IMR-90 (cell line): ENCODE measurements around the gene MAML2. TPM values are rescaled to one million over a fixed set of nuclear protein-coding genes. Genes with fewer than 3 reads are reported as not detected.

Experiments
- ATAC-seq: fragments of 200-7000 bp; cut with Tn5 transposase; 2 replicates; pipeline ENCODE4 v1.9.1; 2020; ENCODE audit warnings: low read depth, mild to moderate bottlenecking, moderate library complexity
- BruUV-seq: library from RNA; stranded (reverse); fragments of 400-500 nt; replicated peaks from 2 replicates; lab custom pipeline; 2021; lab: Mats Ljungman, UMichigan
- CTCF ChIA-PET: fragments of 300-600 bp; formaldehyde crosslinking; extraction: SDS; loops from one replicate; lab custom pipeline; 2021; ENCODE audit warnings: antibody characterized with exemption; lab: Yijun Ruan, JAX
- POLR2A ChIA-PET: fragments of 300-600 bp; sonication (Branson Sonifier 250); formaldehyde crosslinking; loops from one replicate; lab custom pipeline; 2022; ENCODE audit warnings: antibody characterized with exemption; ENCODE audit not compliant: unreplicated experiment; lab: Charles Lee
- DNase-seq: peaks from one replicate; pipeline ENCODE4 v3.0.0; 2013
- H2AFZ ChIP-seq: replicated peaks from 2 replicates; pipeline ENCODE3; 2013; ENCODE audit warnings: low read length, mild to moderate bottlenecking; ENCODE audit not compliant: poor library complexity
- H2AK5ac ChIP-seq: 2 replicates; pipeline ENCODE4 v1.6.1; 2013; ENCODE audit warnings: low read depth, low read length, inconsistent platforms
- H2AK9ac ChIP-seq: replicated peaks from 2 replicates; pipeline ENCODE3; 2013; ENCODE audit warnings: mild to moderate bottlenecking, low read depth, low read length, moderate library complexity; ENCODE audit not compliant: poor library complexity
- H2BK120ac ChIP-seq: 2 replicates; pipeline ENCODE4 v1.6.1; 2013; ENCODE audit warnings: low read depth, low read length, inconsistent platforms
- H2BK15ac ChIP-seq: 3 replicates; pipeline ENCODE4 v1.6.1; 2013; ENCODE audit warnings: low read depth, low read length, inconsistent platforms
- H2BK20ac ChIP-seq: 2 replicates; pipeline ENCODE4 v1.6.1; 2013; ENCODE audit warnings: low read depth, mild to moderate bottlenecking, inconsistent platforms, low read length, moderate library complexity
- H2BK5ac ChIP-seq: 2 replicates; pipeline ENCODE4 v1.6.1; 2013; ENCODE audit warnings: mild to moderate bottlenecking, low read depth, low read length, inconsistent platforms; ENCODE audit not compliant: poor library complexity, severe bottlenecking
- H3K14ac ChIP-seq: replicated peaks from 2 replicates; pipeline ENCODE4 v1.6.1; 2013; ENCODE audit warnings: low read depth, low read length, inconsistent platforms
- H3K18ac ChIP-seq: 2 replicates; pipeline ENCODE4 v1.6.1; 2013; ENCODE audit warnings: low read depth, low read length, control low read depth
- H3K23ac ChIP-seq: 2 replicates; pipeline ENCODE4 v1.6.1; 2013; ENCODE audit warnings: low read depth, low read length, inconsistent platforms
- H3K27ac ChIP-seq: 2 replicates; pipeline ENCODE4 v1.5.1; 2013; ENCODE audit warnings: mild to moderate bottlenecking, control low read depth, low read length; ENCODE audit not compliant: insufficient read depth
- H3K27me3 ChIP-seq: 2 replicates; pipeline ENCODE4 v1.6.1; 2013; ENCODE audit warnings: low read length; ENCODE audit not compliant: control insufficient read depth, insufficient read depth
- H3K36me3 ChIP-seq: 2 replicates; pipeline ENCODE4 v1.6.1; 2013; ENCODE audit warnings: low read length, mixed read lengths; ENCODE audit not compliant: control insufficient read depth, insufficient read depth
- H3K4ac ChIP-seq: 2 replicates; pipeline ENCODE4 v1.6.1; 2013; ENCODE audit warnings: low read depth, low read length, inconsistent platforms
- H3K4me1 ChIP-seq: 2 replicates; pipeline ENCODE4 v1.6.1; 2013; ENCODE audit warnings: low read length, mixed read lengths; ENCODE audit not compliant: control insufficient read depth, insufficient read depth
- H3K4me2 ChIP-seq: 2 replicates; pipeline ENCODE4 v1.6.1; 2013; ENCODE audit warnings: low read depth, mild to moderate bottlenecking, control low read depth, low read length, moderate library complexity
- H3K4me3 ChIP-seq: 2 replicates; pipeline ENCODE4 v1.5.1; 2013; ENCODE audit warnings: low read depth, mild to moderate bottlenecking, control low read depth, low read length, moderate library complexity; ENCODE audit not compliant: insufficient read depth
- H3K56ac ChIP-seq: 2 replicates; pipeline ENCODE4 v1.6.1; 2013; ENCODE audit warnings: low read length, inconsistent platforms; ENCODE audit not compliant: insufficient read depth; ENCODE audit errors: extremely low read depth
- H3K79me1 ChIP-seq, 2 experiments: 2 replicates each; pipeline ENCODE4 v1.6.1; 2013; ENCODE audit warnings: low read length in 2 of 2, inconsistent platforms in 1 of 2, low read depth in 1 of 2
- H3K9ac ChIP-seq: 2 replicates; pipeline ENCODE4 v1.6.1; 2013; ENCODE audit warnings: low read depth, low read length, control low read depth
- H3K9me1 ChIP-seq: 2 replicates; pipeline ENCODE4 v1.6.1; 2013; ENCODE audit warnings: low read length, inconsistent platforms; ENCODE audit not compliant: insufficient read depth
- H3K9me3 ChIP-seq: 2 replicates; pipeline ENCODE4 v1.6.1; 2013; ENCODE audit warnings: low read length; ENCODE audit not compliant: control insufficient read depth, insufficient read depth
- H4K20me1 ChIP-seq: 2 replicates; pipeline ENCODE4 v1.6.1; 2013; ENCODE audit warnings: low read length, inconsistent platforms; ENCODE audit not compliant: insufficient read depth
- H4K5ac ChIP-seq: 2 replicates; pipeline ENCODE4 v1.6.1; 2013; ENCODE audit warnings: mild to moderate bottlenecking, low read depth, low read length, control low read depth
- H4K8ac ChIP-seq, 2 experiments: 2 replicates each; pipeline ENCODE4 v1.6.1; 2013; ENCODE audit warnings: low read depth in 2 of 2, low read length in 2 of 2, control low read depth in 1 of 2, inconsistent platforms in 1 of 2
- H4K91ac ChIP-seq: 2 replicates; pipeline ENCODE4 v1.6.1; 2013; ENCODE audit warnings: low read depth, low read length, inconsistent platforms; ENCODE audit not compliant: insufficient read depth
- CEBPB ChIP-seq: IDR thresholded peaks from 2 replicates; pipeline ENCODE4 v1.6.1; 2012; ENCODE audit warnings: low read depth, low read length, improper control_type of control experiment
- POLR2A ChIP-seq: IDR thresholded peaks from 2 replicates; pipeline ENCODE4 v1.6.1; 2012; ENCODE audit warnings: mild to moderate bottlenecking, low read depth, low read length
- RAD21 ChIP-seq: IDR thresholded peaks from 2 replicates; pipeline ENCODE4 v1.6.1; 2012; ENCODE audit warnings: low read length, improper control_type of control experiment
- RFX5 ChIP-seq: IDR thresholded peaks from 2 replicates; pipeline ENCODE4 v1.8.0; 2012; ENCODE audit warnings: low read depth, mild to moderate bottlenecking, low read length, moderate library complexity
- WGBS, 2 experiments: methylation state at CpG; one replicate each; pipeline versions ENCODE4 v1.1.5 to v1.1.7; 2013; ENCODE audit warnings: missing lambda C conversion rate in 2 of 2; ENCODE audit not compliant: insufficient read length in 1 of 2; ENCODE audit errors: extremely low coverage in 2 of 2; 5-methylcytosine and 5-hydroxymethylcytosine counted together
- dilution Hi-C: fragments of 300-500 bp; cut with HindIII; formaldehyde crosslinking; loops from one replicate; pipeline ENCODE4 v1.14.3; 2018; ENCODE audit warnings: low sequenced_read_pairs; ENCODE audit not compliant: unreplicated experiment
- in situ Hi-C: fragments of 300-500 bp; cut with MboI; formaldehyde crosslinking; loops from 3 replicates; pipeline ENCODE4 v1.14.3; 2019; ENCODE audit warnings: low sequenced_read_pairs, inconsistent platforms, mixed read lengths
- intact Hi-C: fragments of 100-400 bp; cut with micrococcal nuclease; formaldehyde crosslinking; loops from 2 replicates; pipeline ENCODE4 v1.10.0; 2022
- polyA plus RNA-seq, 3 experiments: library from polyadenylated mRNA; depleted of rRNA; stranded (reverse); fragments of >200 nt; gene quantifications; 2 replicates each; pipeline ENCODE4 v1.2.3, GENCODE V29; 2012; ENCODE audit warnings: low replicate concordance in 1 of 3
- total RNA-seq: library from RNA; depleted of rRNA; stranded (reverse); fragments of >200 nt; gene quantifications from 2 replicates; pipeline ENCODE4 v1.2.3, GENCODE V29; 2012

The MAML2 gene
- total and polyA plus RNA-seq, 2 of the 4 experiments (the other 2 are of a cell fraction), result 15.0 to 19.5 TPM

DNA sequence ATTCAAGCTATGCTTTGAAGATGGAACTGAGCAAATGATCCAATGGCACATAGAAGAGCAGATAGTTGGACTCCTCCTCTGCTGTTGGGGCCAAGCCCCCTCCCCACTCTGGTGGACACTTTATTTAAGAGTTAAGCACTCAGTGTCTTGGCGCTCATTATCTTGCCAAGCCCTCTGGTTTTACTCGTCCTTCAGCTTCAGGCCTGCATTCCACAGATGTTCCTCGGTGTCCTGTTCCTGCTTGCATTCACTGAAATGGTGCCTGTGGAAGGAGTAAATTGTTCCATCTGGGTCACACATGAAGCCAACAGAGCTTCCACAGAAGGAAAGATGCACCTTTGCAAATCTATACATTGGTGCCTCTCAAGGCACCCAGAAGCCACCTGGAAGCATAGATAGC, 26.1 kb downstream of the MAML2 start:
- H3K4me3 ChIP-seq, result no peak overlapping the region
- H2AK9ac ChIP-seq, result no peak overlapping the region
- peak overlapping the region; percentile 4; the same call in 1 of the 2 replicates for H2BK120ac ChIP-seq
- no peak overlapping the region for H3K4me2 ChIP-seq
- dilution Hi-C loops (no loop called here), intact Hi-C loops (no loop called here), in situ Hi-C loops (no loop called here)
- no peak for ATAC-seq
- H3K4me1 ChIP-seq, result peaks cover 27% of the 10 kb centered on the region
- H3K23ac ChIP-seq, result no peak overlapping the region
- H3K9me1 ChIP-seq, result peaks cover 17% of the 10 kb centered on the region
- no peak overlapping the region for H4K8ac ChIP-seq
- no peaks in the 10 kb centered on the region for H3K9me3 ChIP-seq
- TF ChIP-seq RFX5, result no peak
- no peak for TF ChIP-seq POLR2A
- no peak for TF ChIP-seq CEBPB
- no peak for TF ChIP-seq RAD21
- H3K14ac ChIP-seq, result 0 out of 2 replicates have a peak overlapping the region, but pooled peaks have one; percentile 11
- no peaks in the 10 kb centered on the region for H4K20me1 ChIP-seq
- H3K27me3 ChIP-seq, result no peaks in the 10 kb centered on the region
- H3K27ac ChIP-seq, result no peak overlapping the region
- H2AK5ac ChIP-seq, result peak overlapping the region; percentile 25; the same call in 1 of the 2 replicates
- POLR2A ChIA-PET, result no interaction called here
- BruUV-seq, result no TSS peak
- H2AFZ ChIP-seq, result no peak overlapping the region
- CTCF ChIA-PET, result interaction anchor here (0.6 to 1.2 kb wide), 2 partner anchors 26 to 1190 kb away, joined by 6 to 7 read pairs; partner anchors contain the start of gene MAML2
- no peak overlapping the region for H4K5ac ChIP-seq
- no peak overlapping the region for H2BK5ac ChIP-seq
- no peak overlapping the region for H3K18ac ChIP-seq
- peak overlapping the region; percentile 24 for H3K4ac ChIP-seq
- H3K56ac ChIP-seq, result no peak overlapping the region
- no peak for DNase-seq
- WGBS, 2 experiments, result no CpG with 5 or more reads among the region's 3 CpGs
- peaks cover 4% of the 10 kb centered on the region; the same call in 1 of the 2 replicates for H3K36me3 ChIP-seq
- peak overlapping the region; percentile 27; the same call in 1 of the 2 replicates for H4K91ac ChIP-seq
- H3K79me1 ChIP-seq, result peaks cover 39 to 90% of the 10 kb centered on the region in 2 experiments
- no peak overlapping the region for H3K9ac ChIP-seq
- H2BK20ac ChIP-seq, result 0 out of 2 replicates have a peak overlapping the region, but pooled peaks have one; percentile 23
- peak overlapping the region; percentile 49; the same call in 1 of the 3 replicates for H2BK15ac ChIP-seq
